ENCODE measurements around the gene RORC.

RORC gene

DNA sequence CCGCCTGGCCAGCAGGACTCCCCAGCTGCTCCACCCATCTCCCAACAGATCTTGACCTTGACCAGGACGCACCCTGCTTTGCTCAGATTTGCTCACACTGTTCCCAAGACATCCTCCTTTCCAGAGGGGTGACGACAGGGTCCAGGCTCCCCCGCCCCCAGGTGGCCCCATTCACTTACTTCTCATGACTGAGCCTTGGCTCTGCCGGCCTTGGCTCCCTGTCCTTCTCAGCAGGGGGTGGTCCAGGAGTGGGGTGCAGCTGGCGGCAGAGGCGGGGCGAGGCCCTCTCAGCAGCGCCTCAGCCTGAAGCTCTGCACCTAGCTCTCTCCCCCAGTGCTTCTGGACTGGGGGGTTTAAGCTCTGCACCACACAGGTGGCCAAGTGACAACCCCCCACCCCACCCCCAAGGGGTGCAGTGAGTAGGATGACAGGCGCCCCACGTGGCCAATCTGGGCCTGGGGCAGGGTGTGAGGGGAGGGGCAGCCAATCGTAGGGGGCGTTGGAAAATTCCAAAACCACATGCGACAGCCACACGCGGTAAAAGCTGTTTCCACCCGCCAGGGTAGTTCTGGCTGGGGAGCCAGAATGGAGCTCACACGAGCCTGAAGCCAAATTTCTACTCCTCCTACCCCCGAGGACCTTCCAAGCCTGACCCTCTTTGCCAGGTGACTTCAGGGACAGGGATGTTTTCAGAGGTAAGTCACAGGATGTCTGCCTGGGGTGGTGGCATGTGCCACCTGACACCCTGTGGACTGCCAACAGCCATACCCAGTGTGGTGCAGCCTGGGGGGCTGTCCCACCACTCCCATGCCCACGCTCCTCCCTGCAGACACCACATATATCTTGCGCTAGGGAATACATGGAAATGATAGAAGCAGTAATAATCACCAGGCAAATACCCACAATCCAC is 5.6 kb downstream of the RORC start:
- no peak for DNase-seq

- DNase-seq: no peak
These were observed 6.4 kb downstream of the RORC start for GRCh38 chr1:151825204-151825603.

GRCh38 chr1:151823175-151823574 is 8.4 kb downstream of the RORC start:
- no peak for DNase-seq

DNA sequence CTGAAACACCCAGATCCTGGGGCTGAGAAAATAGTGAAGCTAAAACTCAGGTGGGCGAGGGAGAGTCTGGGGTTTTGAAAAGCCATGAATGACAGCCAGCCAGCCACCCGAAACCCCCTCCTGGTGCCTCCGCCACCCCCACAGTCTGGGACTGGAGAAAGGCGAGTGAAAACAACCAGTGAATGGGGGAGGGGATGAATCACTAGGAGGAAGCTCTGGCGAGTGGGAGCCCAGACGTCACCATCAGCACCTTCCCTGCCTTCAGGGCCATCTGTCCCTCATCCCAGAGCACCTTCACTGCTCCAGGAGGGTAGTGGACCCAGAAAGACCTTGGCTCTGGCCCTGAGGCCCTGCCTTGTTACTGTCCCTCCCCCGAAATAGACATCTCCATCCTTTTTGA is 9.2 kb downstream of the RORC start:
- no peak for DNase-seq

GRCh38 chr1:151820940-151821339 is 10.7 kb downstream of the RORC start:
- DNase-seq: no peak

DNA sequence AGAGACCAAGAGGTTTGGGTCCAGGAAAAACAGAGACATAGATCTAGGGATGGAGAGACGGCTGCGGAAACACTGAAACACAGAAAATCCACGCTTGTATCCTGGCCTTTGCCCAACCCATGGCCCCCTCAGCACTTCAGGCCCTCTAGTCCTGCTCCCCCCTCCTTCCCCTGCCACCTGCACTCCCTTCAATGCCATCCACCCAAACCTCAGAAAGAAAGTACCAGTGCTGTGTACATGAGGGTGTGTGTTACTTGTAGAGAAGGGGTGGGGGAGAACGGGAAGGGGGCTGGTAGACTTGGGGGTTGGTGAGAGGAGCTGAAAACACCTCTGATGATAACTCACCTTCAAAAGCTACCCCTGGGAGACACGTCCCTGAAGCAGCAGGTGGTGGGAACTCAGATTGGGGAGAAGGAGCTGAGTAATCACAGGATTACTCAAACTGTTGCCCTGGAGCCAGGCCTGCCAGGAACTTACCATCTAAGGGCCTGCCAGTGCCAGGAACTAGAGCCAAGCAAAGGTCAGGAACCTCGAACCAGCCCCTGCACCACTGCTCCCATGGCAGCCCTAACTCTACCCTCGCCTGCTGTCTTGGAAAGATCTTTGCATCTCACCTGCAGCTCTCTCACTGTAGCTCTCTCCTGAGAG is 11.5 kb downstream of the RORC start:
- no peak for DNase-seq

- DNase-seq: no peak
These were observed 12.3 kb downstream of the RORC start for GRCh38 chr1:151819227-151819835.

GRCh38 chr1:151817353-151817730 is 14.3 kb downstream of the RORC start:
- no peak for DNase-seq

- DNase-seq: no peak
These were observed 14.9 kb downstream of the RORC start for GRCh38 chr1:151816548-151817352.

GRCh38 chr1:151815716-151816327 is 15.8 kb downstream of the RORC start:
- DNase-seq: no peak

DNA sequence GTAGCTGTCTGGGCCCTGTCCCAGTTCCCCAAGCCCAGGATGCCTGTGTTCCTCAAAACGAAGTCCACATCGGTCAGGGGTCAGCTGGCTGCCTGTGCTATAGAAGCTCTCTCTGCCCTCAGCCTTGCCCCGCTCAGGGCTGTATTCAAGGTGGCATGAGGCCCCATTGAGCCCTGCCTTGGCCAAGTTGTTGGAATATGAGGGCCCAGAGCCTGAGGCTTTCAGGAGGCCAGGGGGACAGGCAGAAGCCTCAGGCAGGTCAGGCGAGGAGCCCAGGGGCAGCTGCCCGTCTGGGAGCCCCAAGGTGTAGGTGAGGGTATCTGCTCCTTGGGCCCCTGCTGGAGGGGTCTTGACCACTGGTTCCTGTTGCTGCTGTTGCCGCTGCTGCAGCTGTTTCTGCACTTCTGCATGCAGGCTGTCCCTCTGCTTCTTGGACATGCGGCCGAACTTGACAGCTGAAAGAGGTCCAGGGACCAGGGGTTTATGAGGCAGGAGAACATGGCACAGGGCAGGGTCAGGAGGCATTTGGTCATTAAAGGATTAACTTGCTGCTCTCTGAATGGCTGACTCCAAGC is 16.5 kb downstream of the RORC start:
- no peak for DNase-seq

GRCh38 chr1:151814426-151814825 is 17.2 kb downstream of the RORC start:
- no peak for DNase-seq

- DNase-seq: no peak
These were observed 18.2 kb downstream of the RORC start for GRCh38 chr1:151813271-151813977.

GRCh38 chr1:151811181-151811580 is 20.4 kb downstream of the RORC start:
- no peak for DNase-seq

- no peak for DNase-seq
These were observed 21.5 kb downstream of the RORC start for GRCh38 chr1:151809985-151810556.

GRCh38 chr1:151809290-151809984 is 22.2 kb downstream of the RORC start:
- no peak for DNase-seq

GRCh38 chr1:151807766-151808165 is 23.8 kb downstream of the RORC start:
- peak; percentile 5 for DNase-seq

DNA sequence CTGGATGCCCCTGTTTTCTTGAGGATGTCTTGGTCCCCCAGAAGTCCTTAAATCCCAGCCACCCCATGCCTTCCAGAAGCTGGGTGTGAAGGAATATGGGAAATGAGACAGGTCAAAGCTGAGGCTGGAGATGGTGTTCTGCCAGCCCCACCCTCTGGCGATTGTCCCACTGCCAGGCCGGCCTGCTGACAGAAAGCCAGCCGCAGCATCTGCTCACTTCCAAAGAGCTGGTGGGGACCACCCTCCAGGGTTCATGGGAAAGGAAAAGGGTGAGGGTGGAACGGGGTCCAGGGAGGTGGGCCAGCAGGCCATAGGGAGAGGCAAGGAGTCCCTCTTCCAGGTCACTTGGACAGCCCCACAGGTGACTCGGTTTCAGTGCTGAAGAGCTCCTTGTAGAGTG is 24.5 kb downstream of the RORC start:
- DNase-seq: peak; percentile 19

- DNase-seq: peak; percentile 33
These were observed 25.4 kb downstream of the RORC start for GRCh38 chr1:151806170-151806569.

DNA sequence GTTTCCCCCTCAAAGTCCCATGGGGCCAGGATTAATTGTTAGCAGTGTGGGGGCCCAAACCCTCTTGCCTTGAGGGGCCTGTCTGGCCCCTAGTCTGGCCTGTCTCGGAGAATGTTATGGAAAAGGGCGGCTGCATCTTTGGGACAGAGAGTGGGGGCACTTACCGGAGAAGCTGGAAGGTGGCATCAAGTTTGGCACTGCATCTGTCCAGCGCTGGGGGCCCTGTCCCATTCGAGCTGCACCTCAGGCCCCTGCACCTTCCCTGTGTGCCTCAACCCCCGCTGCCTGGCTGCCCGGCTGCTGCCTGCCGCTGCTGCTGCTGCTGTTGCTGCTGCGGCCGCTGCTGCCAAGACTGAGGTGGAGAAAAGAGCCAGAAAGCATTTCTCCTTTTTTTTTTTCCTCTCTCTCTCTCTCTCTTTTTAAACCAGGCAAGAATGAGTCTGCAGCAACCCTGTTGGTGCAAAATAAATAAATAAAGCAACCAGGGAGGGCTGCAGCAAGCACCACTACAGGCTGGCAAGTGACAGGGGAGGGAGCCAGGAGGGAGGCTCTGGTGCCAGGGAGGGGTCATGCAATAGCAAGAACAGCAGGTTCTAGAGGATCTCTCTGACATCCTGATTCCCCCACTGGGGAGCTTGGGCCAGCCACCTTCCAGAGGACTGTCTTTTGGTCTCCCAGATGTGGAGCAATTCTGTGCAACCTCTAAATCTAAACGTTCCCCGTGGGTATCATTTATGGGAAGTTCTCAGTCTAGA is 26.4 kb downstream of the RORC start, which contains the start of gene LINGO4:
Gene LINGO4, minus strand, starts transcription at position 354 of the 755 bp plus-strand sequence. CDS start 2,715 bp downstream, outside the sequence.
- DNase-seq: peak; percentile 38
